ENCODE results near the gene DOLPP1.

The DOLPP1 gene

DNA sequence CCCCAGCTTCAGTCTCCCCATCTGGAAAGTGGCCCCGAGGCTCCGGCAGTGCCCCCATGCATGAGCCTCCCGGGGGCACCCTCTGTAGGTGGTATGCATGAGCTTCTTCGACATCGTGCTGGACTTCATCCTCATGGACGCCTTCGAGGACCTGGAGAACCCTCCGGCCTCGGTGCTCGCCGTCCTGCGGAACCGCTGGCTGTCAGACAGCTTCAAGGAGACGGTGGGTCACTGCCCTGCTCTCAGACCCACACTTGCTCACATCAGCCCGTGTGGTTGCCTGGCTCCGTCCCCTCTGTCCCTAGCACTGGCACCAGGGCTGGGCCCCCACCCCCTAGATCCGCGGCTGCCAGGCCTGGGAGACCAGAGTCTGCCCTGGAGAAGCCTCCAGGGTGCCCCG lies 12.8 kb upstream of the DOLPP1 start:
- DNase-seq = no peak

DNA sequence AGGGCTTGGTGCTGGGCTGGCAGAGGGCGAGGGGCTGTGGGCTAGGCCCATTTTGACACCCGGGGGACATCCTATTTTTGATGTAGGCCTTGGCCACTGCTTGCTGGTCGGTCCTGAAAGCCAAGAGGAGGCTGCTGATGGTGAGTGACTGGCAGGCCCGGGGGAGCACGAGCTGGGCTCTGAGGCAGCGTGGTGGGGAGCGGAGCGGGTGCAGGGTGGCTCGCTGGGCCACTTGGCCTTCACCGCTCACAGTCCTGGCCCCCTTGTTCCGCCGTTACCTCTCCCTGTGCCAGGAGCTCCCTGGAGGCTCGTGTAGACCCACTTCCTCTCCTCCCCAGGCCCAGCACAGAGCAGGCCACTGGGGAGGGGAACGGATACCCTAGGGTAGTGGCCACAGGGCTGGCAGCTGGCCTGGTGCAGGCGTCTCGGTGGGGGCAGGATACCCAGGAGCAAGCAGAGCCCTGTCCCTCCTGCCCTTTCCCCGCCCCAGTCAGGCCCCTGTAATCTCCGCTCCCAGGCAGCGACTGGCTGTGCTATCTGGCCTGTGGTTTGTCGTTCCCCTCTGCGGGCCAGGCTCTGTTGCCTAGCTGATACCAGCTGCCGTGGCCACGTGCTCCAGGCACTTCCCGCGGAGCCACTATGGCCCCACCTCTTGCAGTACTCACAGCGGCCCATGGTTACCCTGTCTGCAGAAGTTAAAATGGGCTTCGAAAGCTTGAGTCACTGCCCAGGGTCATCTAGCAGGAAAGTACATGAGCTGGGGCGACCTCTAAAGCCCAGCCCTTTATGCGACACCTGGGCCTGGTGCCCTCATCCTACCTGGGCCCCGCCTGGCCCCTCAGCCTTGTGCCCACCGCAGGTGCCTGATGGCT lies 11.7 kb upstream of the DOLPP1 start:
- DNase-seq = peak; percentile 68

DNA sequence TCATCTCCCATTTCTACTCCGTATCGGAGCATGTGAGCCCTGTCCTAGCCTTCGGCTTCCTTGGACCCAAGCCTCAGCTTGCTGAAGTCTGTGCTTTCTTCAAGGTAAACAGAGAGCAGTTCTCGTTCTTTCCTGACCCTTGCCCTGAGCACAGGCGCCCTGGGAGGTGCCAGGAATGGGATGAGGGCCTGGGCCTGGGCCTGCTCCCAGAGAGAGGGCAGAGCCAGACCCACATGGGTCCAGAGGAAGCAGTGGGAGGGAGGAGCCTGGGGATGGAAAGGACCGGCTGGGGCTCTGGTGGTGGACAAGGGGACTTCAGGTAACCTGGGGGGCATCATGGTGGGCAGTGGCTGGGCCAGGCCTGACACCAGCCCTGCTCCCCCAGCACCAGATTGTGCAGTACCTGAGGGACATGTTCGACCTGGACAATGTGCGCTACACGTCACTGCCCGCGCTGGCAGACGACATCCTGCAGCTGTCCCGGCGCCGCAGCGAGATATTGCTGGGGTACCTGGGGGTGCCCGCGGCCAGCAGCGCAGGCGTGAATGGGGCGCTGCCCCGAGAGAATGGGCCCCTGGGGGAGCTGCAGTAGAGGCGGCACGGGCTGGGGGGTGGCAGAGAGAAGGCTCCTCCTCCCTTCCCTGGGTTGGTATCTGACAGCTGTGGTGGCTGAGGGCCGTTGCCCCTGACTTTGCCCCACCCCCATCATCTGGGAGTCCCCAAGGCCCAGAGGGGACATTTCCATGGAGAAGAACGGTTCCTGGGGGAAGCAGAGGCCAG lies 10.9 kb upstream of the DOLPP1 start:
- DNase-seq = no peak

DNA sequence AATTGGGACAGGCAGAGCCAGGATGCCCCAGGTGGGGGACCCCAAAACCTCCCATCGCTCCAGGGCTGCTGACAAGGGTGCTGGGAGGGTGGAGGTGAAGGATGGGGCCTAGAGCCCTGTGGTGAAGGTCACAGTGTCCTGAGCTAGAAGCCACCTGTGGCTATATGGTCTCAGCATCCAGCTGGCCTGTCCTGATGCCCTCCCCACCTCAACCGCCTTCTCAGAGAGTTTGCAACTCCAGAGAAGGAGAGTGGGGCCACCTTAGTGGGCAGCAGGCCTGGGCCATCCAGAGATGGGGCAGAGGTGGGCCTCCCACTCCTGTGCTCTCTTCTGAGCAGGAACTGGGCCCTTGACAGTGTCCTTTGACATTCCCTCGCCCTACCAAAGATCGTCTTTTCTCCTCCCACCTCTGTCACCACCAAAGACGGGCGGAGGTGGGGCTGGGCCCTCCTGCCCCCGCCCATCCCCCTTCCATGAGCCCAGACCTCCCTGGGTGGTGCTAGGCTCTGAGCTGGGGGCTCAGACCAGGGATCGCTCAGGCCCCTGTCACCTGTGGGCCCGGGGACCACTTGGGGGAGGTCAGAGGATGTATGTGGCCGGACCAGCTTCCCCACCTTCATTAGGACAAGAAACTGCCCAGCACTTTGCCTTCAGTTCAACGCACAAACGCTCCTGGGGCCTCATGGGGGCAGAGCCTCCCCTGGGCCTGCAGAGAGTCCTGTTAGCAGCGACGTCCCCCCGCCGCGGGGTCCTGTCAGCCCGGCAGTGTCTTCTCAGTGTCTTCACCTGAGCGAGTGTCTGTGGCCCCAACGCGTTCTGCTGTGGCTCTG lies 10.0 kb upstream of the DOLPP1 start:
- DNase-seq = no peak

DNA sequence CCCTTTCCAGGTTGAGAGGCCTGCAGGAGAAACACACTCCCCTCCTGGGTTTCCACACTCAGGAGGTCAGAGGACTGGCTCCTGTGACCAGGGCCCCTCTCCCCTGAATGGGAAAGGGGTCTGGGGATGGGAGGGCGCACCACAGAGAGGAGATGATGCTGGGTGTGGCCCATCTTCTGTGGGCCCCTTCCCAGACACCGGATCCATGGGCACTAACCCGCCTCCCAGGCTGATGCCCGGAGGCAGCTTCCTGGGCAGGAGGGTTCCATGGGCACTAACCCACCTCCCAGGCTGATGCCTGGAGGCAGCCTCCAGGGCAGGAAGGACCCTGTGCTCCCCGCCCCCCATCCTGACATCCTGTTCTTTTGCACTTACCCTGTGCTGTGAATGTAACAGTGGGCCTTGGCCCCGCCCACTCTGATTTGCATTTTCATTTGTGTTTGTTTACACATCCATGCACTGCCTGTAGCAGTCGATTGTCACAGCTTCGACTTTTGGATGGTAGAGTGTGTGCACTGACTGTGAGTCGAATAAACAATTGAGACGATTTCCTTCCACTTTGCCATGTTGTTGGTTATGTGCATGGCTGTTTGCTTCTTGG lies 9.3 kb upstream of the DOLPP1 start:
- peak; percentile 40 for DNase-seq

DNA sequence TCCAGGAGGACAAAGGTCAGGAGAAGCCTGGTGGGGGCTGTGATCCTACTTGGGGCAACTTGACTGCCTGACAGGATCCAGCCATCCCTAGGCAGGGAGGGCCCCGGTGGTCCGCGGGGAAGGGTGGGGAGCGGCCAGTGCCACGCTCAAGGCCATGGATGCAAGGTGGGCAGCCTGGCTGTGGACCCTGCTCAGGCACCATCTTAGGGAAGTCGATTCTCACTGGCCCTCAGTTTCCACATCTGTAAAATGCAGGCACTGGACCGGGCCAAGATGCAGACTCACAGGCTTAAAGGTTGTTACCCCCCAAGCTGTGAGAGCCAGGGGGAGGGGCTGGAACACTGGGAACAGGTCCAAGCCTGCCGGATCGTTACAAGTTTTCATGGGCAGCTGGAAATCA lies 8.7 kb upstream of the DOLPP1 start:
- no peak for DNase-seq

DNA sequence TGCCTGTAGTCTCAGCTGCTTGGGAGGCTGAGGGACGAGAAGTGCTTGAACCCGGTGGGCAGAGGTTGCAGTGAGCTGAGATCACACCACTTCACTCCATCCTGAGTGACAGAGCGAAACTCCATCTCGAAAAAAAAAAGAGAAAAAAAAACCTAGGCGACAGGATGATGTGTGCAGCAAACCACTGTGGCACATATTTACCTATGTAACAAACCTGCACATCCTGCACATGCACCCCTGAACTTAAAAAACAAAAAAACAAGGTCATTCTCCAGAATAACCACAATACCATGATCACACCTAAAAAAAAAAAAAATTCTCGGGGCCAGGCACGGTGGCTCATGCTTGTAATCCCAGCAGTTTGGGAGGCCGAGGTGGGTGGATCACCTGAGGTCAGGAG lies 7.5 kb upstream of the DOLPP1 start:
- DNase-seq = no peak

DNA sequence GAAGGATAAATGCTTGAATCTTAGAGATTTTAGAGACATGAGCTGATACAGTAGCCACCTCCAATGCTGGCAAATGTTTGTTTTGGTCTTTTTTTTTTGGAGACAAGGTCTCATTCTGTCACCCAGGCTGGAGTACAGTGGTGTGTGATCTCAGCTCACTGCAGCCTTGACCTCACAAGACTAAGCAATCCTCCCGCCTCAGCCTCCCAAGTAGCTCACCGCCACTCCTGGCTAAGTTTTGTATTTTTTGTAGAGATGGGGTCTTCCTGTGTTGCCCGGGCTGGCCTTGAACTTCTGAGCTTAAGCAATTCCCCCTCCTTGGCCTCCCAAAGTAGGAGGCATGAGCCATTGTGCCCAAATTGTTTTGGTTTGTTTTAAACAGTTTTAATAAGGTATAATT lies 6.8 kb upstream of the DOLPP1 start:
- no peak for DNase-seq

DNA sequence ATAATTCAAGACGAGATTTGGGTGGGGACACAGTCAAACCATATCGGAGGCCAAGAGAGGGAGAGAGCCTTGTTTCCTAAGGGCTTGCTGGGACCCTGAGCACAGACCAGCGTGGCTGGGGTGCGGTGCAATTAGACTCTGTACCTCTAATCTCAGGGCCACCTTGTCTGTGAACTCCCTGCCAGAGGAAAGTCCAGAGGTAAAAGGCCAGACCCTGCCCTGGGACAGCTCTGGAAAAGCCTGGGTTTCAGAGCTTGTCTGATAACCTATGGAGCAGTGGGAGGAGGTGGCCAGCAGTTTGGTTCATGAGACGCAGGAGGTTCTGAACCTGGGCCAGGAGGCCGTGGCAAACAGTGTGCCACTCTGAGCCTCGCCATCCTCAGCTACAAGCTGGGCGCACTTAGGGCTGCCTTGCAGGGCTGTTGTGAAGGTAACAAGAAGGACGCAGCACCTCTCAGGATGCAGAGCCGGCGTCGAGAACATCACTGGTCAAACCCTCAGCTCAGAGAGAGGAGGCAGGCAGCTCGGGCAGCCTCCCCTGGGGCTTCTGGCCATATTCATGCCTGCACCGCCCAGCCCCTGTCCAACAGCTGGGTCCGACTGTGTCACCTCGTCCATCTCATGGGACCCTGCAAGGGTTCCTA lies 4.8 kb upstream of the DOLPP1 start:
- no peak for DNase-seq

DNA sequence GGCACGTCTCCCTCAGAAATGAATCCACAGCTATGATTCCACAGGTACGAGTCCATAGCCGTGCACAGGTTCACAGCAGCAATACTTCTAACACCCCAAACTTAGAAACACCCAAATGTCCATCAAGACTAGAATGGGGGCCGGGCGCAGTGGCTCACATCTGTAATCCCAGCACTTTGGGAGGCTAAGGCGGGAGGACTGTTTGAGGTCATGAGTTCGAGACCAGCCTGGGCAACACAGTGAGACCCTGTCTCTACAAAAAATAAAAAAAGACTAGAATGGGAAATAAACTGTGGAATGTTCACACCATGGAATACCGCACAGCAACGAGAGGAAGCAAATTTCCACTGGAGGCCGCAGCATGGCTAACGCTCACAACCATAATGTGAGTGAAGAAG lies 4.3 kb upstream of the DOLPP1 start:
- no peak for DNase-seq

DNA sequence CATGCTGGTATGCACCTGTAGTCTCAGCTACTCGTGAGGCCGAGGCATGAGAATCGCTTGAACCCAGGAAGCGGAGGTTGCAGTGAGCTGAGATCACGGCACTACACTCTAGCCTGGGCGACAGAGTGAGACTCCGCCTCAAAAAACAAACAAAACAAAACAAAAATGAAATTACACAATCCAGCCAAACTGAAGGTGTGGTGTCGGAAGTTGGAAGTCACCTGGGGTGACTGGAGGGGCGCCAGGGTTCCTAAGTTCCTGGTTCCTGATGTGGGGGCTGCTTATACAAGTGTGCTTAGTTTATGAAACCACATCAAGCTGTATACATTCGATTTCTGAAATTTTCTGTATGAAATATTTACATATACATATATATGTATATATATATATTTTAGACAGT lies 3.7 kb upstream of the DOLPP1 start:
- DNase-seq = no peak

DNA sequence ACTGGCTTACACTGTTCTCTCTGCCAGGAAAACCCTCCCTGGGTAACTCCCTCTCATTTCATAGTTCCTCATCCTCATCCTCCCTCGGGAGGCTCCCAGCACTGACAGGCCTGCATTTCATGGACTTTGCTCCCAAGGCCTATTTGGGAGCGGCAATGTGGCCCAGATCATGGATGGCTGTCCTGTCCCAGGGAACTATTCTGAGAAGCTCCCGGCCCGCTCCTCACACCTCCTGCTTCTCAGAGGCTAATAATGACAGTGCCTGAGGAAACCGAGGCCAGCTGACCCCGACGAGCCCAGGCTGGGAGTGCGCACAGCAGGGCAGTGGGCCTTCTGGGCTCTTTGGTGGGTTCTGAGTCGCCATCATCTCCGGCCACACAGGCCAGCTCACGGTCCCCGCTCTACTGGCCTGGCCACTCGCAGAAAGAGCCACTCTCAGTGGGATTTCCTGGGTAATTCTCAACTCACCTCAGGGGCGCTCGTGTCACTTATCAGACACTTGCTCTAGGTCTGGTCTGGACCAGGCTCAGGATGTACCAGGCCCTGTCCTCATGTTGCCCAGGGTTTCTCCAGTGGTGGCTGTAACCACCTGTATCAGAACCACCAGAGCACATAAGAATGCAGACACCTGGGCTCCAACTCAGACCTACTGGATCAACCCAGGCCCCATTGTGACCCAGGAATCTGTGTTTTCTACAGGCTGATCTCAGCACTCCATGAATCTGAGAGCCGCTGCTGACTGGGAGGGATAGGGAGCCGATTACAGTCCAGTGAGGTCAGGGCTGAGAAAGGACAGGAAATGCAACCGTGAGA lies 2.0 kb upstream of the DOLPP1 start:
- DNase-seq = no peak

DNA sequence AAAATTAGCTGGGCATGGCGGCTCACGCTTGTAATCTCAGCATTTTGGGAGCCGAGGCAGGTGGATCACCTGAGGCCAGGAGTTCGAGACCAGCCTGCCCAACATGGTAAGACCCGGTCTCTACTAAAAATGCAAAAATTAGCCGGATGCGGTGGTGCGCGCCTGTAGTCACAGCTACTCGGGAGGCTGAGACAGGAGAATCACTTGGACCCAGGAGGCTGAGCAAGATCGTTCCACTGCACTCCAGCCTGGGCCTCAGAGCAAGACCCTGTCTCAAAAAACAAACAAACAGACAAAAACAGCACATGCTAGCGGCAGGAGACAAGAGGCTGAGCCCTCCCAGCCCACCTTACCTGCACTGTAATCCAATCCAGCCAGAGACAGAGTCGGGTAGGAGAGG lies 1.1 kb upstream of the DOLPP1 start:
- no peak for DNase-seq

DNA sequence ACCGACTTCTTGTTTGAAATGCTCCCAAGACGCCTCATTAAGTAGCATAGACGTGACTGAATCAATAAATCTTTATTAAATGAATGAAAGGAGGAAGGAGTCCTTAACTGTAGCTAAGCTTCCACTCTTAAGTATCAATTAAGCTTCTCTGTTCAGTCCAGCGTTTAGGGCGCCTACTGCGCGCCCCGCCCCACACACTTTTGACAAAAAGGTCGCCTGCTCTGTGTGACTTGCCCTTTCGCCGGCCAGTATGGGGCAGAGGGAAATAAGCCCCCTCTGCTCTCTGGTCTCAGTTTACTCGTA lies 662 bp upstream of the DOLPP1 start:
- no peak for DNase-seq

DNA sequence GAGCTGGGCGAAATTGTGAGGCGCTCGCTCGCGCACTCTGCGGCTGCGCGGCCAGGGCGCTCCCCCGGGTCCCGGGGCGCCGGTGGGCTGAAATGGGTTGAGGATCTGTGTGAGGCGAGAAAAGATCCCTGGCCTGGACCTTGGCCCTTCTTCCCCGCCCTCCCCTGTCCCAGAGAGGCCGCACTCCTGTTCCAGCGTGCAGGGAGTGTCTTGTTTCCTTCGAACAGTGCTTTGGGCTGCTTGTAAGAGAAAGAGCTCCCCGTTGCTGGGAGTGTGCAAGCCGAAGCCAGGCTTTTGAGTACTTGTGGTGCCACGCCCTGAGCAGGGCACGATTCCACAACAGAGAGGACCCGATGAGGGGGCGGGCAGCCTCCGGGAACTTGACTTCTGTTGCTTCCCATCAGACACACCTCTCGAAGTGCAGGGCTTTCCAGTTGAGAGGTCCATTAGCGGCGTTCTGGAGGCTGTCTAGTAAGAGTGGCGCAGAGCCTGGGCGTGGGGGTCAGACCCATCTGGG lies 535 bp downstream of the DOLPP1 start:
- no peak for DNase-seq

DNA sequence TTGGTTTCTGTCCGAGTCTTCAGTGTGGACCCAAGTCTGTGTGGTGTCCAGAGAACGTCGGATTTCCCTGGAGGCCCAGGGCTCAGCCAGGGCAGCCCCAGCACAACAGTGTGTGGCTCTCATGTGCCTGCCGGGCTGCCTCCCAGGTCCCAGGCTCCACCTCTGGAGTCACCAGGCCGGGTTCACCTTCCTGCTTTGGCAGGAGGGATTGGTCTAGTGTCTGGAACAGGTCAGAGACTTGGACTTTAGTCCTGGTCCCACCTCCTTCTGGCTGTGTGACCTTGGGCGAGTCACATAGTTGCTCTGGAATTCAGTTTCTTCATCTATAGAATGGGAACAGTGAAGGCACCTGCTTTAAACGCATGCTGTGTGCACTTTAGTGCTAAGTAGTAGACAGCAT lies 3.2 kb downstream of the DOLPP1 start:
- DNase-seq = no peak

DNA sequence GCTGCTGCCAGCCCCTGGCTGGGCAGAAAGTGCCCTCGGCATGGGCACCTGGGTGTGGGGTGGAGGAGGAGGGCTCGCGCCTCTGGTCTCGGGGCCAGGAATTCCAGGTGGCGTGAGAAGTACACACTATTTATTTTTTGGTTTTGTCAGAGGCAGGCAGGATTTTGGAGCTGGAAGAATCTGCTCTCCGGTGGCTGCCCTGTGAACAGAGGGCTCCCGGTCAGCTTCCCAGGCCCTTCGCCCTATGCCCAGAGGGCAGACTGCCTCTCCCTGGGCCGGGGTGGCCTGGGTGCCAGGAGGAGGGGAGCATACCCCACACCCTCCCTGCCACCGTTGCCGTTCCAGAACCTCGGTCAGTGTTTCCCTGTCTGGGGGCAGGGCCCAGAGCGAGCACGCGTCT lies 8.3 kb downstream of the DOLPP1 start:
- DNase-seq = no peak

DNA sequence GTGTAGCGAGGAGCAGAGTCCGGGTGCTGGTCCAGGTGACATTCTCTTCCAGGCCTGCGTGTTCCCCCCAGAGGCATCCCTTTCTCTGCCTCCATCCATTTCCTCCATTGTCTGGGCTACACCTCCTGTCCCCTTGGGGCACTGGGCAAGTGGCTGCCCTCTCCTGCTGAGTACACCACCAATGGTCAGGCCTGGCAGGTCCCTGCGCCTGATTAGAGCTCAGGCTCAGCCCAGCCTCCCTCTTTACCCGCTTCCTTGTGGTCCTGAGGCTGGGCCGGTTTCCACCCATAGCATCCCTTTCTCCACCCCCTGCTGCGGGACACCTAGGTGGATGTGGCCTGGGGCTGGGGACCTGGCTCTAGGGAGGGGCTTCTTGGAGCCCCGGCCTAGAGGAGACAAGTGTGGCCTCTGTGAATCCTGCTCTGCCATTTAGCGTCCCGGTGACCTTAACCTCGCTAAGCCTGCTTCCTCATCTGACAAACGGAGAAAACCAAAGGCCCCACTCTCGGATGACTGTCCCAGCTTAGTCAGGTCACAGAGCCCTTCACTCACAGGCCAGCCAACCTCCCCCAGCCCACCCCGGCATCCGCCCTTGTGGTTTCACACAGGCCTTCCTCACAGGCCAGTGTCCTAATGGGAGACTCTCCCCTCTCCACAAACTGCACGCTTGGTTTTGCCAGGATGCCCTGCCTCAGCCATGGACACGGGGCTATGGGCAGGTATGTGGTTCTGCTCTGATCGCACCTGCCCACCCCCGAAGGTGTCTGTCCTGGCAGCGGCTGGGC lies 12.9 kb downstream of the DOLPP1 start:
- DNase-seq = no peak

DNA sequence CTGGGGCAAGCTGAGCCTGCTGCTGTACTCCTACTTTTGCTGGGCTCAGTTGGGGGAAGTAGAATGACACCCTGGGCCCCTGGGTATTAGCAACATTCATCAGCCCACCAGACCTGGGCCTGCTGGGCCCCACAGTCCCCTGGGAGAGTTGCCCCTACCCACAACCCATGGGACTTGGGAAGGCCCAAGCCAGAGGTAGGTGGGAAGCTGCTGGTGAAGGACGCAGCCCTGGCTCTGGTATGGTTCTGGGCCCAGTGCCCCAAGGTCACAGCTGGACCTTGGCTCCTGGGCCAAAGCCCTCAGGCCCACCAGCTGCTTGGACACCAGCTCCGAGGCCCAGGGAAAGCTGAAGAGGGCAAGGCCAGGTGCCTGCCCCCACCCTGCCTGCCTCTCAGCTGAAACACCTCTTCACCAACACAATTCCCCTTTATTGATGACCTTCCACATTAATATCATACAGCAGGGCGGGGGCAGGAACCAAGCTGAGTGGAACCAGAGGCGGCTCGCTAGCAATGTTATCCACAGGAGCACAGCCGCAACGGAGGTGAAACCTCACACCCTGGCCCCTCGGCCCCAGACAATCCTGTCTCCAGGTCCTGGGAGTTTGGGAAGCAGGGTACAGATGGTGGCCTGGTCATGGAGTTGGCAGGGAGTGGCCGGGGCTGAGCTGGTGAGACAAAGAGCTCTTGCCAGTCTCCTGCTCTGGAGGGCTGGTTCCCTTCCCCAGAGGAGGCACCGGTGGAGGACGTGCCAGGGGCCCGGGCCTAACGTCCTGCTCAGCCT lies 13.7 kb downstream of the DOLPP1 start:
- DNase-seq = no peak

DNA sequence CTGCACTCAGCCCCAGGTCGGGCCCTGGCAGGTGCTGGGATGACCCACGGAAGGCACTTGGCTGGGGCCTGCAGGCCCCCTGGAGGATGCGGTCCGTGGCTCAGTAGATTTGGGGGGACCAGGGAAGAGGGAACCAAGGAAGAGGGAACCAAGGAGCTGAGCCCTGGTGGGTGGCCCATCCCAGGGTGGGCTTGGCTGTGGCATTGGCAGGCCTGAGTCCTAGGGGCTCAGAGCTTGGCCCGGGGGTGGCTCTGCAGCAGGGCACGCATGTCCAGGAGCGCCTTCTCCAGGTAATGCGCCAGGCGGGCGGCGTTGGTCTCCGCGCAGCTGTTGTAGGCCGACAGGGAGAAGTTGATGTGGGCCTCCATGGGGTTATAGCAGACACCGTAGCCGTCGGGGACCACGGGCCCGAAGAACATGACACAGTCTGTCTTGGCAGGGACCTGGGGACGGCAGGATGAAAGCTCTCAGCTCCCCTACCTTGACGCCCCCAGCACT lies 14.3 kb downstream of the DOLPP1 start:
- DNase-seq = no peak
